ENCODE results near the gene GRK5.
"Not testable (repeated sequence)": the region's sequence is repeated elsewhere in the genome, so short reads cannot be mapped to it uniquely, and the experiment has no call there.

GRK5 gene

GRCh38 chr10:119274519-119275045, 67.2 kb downstream of the GRK5 start:
- DNase-seq (ENCODE audit: low read depth), result no peak

DNA sequence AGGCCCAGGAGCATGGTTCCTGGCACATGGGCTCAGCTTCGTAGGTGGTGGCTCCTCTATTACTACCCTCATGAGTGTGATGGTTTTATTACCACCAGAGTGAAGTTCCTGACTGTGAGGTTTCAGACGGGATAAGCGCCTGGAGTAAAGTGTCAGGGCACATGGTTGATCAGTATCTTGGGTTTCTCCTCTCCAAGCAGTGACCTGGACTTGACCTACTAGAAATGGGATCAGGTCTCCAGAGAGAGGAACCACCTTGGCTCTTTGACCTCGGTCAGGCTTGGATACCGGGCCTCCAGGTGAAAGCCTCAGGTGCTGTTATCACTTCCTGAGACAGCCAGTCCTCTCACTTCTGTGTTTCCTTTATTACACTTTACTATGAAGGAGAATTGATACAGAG, 67.7 kb downstream of the GRK5 start:
- DNase-seq (ENCODE audit: low read depth), result no peak

GRCh38 chr10:119276194-119276593, 68.8 kb downstream of the GRK5 start:
- not testable (repeated sequence) for DNase-seq (ENCODE audit: low read depth)

DNA sequence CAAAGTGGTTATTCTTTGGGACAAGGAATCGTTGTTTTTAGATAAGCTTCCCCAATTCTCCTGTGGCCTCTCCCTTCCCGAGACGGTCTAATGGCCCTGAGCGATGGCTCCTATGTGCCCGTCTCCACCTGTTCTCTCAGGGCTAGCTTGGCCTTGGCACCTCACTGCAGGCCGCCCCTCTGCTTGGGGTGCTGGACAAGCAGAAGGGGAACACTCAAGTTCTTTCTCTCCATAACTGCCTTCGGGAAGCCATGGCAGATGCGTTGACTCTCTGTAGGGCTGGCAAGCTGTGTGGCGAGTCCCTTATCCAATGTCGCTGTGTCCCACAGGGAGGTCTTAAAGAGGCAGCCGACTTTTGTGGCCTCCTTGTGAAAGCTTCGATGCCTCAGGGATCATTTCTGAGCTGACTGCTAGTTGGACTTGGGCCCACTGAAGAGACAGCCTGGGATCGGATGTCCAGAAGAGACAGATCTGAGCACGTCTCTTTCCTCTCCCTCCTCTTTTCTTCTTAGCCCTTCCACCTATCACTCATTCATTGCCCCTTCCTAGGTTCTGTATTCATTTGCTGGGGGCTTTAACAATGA, 70.8 kb downstream of the GRK5 start:
- no peak for DNase-seq (ENCODE audit: low read depth)

GRCh38 chr10:119279441-119279840, 72.1 kb downstream of the GRK5 start:
- DNase-seq (ENCODE audit: low read depth), result no peak

DNA sequence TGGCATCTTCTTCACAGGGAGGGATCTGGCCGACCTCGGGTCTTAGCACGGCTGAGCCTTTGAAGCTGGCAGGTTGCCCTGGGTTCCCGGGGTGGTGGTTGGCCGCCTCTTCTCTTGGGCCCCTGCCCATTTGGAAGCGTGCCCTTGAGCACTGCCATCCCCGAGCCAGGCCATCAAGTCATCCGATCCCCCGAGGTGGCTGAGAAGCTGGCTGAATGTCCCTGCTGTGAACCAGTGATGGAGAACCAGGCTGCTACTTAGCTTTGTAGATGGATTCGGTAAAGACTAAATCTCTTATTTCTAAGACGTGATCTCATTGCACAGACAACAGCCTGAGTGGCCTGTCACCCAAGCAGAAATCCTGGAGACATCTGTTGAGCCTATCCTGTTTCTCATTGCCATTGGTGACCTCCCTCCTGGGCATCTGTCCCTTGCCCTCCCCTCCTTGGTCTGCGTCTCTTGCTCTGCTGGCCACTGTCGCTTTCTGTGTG, 74.3 kb downstream of the GRK5 start:
- no peak for DNase-seq (ENCODE audit: low read depth)

DNA sequence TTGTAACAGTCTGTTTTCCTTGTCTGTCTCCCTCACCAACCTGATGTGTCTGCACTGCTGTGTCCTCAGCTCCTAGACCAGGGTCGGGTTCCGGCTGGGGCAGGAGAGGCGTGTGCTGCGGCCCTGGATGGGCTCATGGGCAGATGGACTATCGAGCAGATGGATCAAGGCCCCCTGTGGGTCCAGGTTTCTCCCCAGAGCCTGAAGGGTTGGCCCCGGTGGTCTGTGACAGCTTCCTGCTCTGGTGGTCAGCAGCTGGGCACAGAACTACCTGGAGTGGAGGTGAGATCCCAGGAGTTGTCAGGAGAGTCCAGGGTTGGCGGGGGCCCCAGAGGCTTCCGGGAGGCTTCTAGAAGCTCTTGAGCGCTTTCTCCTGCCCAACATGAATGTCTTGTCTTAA, 75.1 kb downstream of the GRK5 start:
- DNase-seq (ENCODE audit: low read depth), result no peak

DNA sequence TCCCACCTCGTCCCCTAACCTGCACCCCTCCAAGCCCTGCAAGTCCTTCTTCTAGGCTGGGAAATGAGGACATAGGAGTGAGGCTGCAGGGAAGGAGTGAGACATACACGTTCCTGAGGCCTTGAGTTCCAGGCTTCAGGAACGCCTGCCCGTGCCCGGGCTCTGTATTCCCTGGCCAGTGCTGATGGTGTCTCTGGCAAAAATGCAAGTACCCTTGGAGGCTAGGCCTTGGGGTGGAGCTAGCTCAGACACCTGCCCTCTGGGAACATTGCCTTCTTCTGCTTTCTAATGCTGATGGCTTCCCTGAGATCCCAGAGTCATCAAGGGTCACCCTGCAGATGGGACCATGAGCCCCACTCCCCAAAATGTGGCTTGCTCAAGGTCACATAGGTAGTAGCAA, 76.0 kb downstream of the GRK5 start:
- no peak for DNase-seq (ENCODE audit: low read depth)

GRCh38 chr10:119283818-119284217, 76.4 kb downstream of the GRK5 start:
- no peak for DNase-seq (ENCODE audit: low read depth)

DNA sequence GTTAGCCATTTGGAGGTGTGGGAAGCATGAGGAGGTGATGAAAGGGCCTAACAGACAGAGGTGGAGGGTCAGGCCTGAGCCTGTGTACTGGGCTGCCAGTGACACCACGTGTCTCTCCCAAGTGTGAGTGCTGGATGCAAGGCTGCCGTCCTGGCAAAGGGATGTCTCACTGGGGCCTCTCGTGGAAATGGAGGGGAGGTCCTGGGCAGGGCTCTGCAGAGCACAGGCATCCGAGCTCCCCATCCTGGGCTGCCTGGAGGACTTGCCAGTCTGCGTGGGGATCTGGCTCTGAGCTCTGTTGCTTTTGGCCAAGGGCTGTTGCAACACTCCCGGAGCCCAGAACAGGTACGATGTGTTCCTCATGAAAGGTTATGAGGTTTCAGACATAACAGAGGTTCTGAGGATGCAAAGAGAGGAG, 77.3 kb downstream of the GRK5 start:
- DNase-seq (ENCODE audit: low read depth), result no peak

DNA sequence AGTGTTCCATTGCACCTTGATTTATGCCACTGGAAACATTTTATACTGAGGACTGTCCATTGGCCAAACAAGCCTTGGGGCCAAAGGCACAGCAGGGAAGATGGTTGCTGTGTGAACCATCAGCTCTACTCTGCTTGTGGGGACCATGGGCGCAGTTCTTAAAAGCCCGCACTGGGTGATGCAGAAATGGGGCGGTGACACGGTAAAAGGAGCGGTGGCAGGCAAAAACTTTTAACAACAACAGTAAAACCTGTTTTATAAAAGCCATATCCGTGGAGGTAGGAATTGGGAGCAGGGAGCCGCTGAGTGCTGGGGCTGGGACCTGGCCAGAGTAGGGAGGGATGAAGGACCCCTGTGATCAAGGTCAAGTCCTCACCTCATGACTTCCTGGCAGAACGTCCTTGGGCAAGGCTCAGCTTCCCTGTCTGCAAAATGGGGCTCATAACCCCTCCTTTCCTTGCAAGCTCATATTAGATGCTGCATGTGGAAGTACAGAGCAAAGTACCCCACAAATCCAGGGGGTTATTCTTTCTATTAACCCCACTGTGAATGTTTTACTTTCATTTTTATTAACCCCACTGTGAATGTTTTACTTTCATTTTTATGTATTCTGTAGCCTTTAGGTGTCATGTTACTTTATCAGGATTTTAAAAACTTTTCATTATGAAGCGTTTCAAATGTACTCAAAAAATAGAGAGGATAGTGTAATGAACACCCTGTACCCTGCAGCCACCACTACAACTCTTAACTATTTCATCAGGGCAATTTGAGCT, 78.3 kb downstream of the GRK5 start:
- DNase-seq (ENCODE audit: low read depth), result no peak

GRCh38 chr10:119286516-119286915, 79.1 kb downstream of the GRK5 start:
- no peak for DNase-seq (ENCODE audit: low read depth)

DNA sequence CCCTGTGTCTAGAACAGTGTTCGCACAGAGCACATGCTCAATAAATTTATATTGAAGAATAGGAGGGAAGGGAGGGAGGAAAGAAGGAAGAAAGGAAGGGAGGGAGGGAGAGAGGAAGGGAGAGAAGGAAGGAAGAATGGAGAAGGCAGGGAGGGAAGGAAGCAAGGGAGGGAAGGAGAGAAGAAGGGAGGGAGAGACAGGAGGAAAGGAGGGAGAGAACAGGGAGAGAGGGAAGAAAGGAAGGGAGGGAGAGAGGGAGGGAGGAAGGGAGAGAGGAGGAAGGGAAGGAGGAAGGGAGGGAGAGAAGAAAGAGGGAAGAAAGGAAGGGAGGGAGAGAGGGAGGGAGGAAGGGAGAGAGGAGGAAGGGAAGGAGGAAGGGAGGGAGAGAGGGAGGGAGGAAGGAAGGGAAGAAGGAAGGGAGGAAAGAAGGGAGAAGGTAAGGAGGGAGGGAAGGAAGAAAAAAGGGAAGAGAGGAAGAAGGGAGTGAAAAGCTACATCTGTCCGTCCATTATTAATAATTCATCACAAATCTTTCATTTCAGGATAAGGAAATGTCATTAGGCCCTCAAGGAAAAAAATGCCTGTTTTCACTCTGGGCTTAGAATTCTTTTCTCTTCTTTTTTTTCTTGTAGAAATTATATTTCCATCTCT, 79.7 kb downstream of the GRK5 start:
- DNase-seq (ENCODE audit: low read depth), result no peak

DNA sequence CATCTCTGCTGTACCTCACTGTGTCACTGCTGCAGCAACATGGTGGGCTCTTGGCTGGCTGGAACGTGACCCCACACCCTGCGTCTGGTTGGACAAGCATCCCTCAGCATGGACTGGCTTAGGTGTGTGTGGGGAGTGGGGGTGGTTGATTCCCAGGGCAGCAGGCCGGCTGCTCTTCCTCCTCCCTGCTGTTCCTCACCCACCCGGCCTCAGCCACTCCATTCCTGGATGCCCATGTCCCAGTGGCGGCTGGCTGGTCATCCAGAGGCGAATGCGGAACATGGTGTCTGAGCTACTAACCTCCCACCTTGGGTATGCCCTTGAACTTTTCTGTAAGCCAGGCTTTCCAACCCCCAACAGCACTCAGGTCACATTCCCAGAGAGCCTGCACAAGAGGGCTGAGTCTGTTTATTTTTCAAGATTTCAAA, 81.2 kb downstream of the GRK5 start:
- no peak for DNase-seq (ENCODE audit: low read depth)

DNA sequence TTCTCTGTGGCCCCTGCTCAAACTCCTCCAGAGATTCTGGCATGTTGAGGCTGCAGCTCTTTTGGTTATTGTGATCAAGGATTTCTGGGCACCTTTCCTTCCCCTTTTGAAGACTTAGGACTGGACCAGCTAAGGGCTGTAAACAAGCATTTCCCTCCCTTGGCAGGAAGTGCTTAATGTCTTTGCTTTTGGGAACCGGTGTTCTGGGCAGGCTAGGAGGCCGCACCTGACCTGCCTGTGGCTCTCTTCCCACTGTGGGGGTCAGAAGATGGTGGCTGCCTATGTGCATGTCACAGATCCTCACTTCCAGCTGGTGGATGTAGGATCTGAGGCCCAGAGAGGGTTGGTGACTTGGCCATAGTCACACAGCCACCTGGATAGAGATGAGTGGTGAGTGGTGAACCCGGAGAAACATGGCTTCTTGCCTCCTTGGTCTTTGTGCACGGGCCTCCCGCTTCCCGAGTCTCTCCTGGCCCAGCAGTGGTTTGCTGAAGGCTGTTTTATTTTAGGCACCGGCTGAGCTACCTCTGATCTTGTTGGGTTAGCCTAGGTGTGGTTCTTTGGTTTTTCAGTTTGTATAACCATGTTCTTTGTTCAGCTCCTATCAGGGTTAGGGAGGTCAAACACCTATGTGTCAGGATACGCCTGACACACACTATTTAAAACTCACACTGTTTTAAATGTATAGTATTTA, 82.0 kb downstream of the GRK5 start:
- no peak for DNase-seq (ENCODE audit: low read depth)

- DNase-seq (ENCODE audit: low read depth), result no peak
Measured at GRCh38 chr10:119290301-119291048, 83.1 kb downstream of the GRK5 start.

DNA sequence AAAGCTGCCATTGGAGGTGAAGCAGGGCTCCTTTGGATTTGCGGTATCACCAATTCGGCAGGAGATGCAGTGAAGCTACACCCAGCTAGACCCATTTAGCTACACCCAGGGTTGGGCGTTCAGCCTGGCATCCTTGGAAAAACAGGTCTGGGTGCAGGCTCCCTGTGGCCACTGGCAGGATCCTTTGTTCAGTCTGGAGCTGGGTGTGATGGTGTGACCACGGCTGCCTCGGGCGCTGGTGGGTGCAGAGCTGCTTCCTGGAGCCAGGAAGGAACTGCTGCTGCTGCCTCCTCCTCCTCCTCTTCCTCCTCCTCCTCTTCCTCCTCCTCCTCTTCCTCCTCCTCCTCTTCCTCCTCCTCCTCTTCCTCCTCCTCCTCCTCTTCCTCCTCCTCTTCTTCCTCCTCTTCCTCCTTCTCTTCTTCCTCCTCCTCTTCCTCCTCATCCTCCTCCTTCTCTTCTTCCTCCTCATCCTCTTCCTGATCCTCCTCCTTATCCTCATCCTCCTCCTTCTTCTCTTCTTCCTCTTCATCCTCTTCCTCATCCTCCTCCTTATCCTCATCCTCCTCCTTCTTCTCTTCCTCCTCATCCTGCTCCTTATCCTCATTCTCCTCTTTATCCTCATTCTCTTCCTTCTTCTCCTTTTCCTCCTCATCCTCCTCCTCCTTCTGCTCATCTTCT, 84.0 kb downstream of the GRK5 start:
- DNase-seq (ENCODE audit: low read depth), result no peak

DNA sequence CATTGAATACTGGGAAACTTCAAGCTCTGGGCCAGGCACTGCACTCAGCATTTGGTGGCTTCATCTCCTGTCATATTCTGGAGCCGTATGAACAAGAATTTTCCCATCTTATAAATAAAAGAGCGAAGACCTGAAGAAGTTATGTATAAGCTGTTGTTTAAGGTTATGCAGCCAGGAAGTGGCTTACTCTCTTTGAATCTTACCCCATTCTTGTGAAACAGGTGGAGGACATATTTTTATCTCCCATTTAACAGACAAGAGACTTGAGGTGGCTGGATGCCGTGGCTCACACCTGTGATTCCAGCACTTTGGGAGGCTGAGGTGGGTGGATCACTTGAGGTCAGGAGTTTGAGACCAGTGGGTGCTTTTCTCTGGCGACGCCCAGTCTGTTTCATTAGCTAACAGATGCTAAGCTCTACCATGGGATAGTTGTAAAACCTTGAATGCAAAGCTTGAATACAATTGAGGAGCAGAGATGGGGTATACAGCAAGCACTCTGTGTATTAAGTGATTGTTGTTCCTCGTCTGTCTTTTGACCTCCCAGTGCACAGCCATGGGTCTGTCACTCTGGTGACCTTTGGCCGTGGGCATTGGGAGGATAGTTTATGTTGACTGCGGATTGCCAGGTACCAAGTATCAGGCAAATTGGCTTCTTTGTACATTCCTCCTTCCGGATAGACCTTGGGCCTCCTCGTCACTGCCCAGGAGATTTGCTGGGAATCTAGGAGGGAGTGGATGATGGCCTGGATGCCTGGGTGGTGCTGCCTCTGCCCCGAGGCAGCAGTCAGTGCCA, 85.8 kb downstream of the GRK5 start:
- no peak for DNase-seq (ENCODE audit: low read depth)

DNA sequence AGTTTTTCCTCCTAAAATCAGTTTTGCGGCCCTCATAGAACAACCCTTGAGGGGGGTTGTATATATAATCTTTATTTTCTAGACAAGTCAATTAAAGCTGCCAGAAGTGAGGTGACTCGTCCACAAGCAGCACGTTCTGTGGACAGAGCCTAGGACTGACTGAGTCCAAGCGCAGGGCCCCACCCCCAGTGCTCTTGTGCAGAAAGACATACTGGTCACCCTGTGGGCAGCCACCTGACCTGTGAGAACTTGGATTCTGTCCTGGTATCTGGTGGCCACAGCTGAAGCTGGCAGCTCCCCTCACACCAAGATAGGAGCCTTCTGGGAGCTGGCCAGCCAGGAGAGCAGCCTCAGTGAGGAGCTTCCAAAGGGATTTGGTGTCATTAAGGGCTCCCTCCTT, 89.3 kb downstream of the GRK5 start:
- DNase-seq (ENCODE audit: low read depth), result no peak

Data from stimulated activated CD8-positive, alpha-beta memory T cell treated with anti-CD3 and anti-CD28 coated beads, Interleukin-15, amount 100 ng/mL, for 1 hour (primary cell).